Occipital lobe (tissue), 2 donors: Measurements from ENCODE around the gene MEI4. TPM values are rescaled to one million over a fixed set of nuclear protein-coding genes. Genes with fewer than 3 reads are reported as not detected.
"Not testable (repeated sequence)": the region's sequence is repeated elsewhere in the genome, so short reads cannot be mapped to it uniquely, and the experiment has no call there.

ENCODE experiments used
- DNase-seq: peaks from one replicate; lab custom pipeline; 2025; lab: John Stamatoyannopoulos, UW
- total RNA-seq: library from RNA; depleted of rRNA; stranded (reverse); fragments of >200 nt; gene quantifications from one replicate; pipeline ENCODE4 v1.2.3, GENCODE V29; 2014

The MEI4 gene
- total RNA-seq, 1 donor from 2014 or later: 0.47 TPM

GRCh38 chr6:77814119-77814518 is 161.3 kb downstream of the MEI4 start:
- no peak for DNase-seq

GRCh38 chr6:77815531-77815930 is 162.7 kb downstream of the MEI4 start:
- no peak for DNase-seq

GRCh38 chr6:77816766-77817270 is 164.0 kb downstream of the MEI4 start:
- no peak for DNase-seq

GRCh38 chr6:77822265-77822664 is 169.4 kb downstream of the MEI4 start:
- no peak for DNase-seq

GRCh38 chr6:77825204-77825603 is 172.4 kb downstream of the MEI4 start:
- no peak for DNase-seq

- DNase-seq: no peak
Measured at GRCh38 chr6:77829736-77830135, 176.9 kb downstream of the MEI4 start.

- DNase-seq: not testable (repeated sequence)
Measured at GRCh38 chr6:77833749-77834148, 180.9 kb downstream of the MEI4 start.

- DNase-seq: no peak
Measured at GRCh38 chr6:77834591-77834996, 181.8 kb downstream of the MEI4 start.

- no peak for DNase-seq
Measured at GRCh38 chr6:77837034-77837784, 184.4 kb downstream of the MEI4 start.

GRCh38 chr6:77839292-77839691 is 186.5 kb downstream of the MEI4 start:
- no peak for DNase-seq

GRCh38 chr6:77844822-77845221 is 192.0 kb downstream of the MEI4 start:
- no peak for DNase-seq

- DNase-seq: no peak
Measured at GRCh38 chr6:77853401-77853800, 200.6 kb downstream of the MEI4 start.

GRCh38 chr6:77856391-77856790 is 203.6 kb downstream of the MEI4 start:
- no peak for DNase-seq

GRCh38 chr6:77857421-77857820 is 204.6 kb downstream of the MEI4 start:
- DNase-seq: no peak

- DNase-seq: no peak
Measured at GRCh38 chr6:77876300-77876699, 223.5 kb downstream of the MEI4 start.

GRCh38 chr6:77879527-77879926 is 226.7 kb downstream of the MEI4 start:
- DNase-seq: no peak

- no peak for DNase-seq
Measured at GRCh38 chr6:77880501-77880900, 227.7 kb downstream of the MEI4 start.

GRCh38 chr6:77883851-77884250 is 231.0 kb downstream of the MEI4 start:
- no peak for DNase-seq

- DNase-seq: no peak
Measured at GRCh38 chr6:77893391-77893790, 240.6 kb downstream of the MEI4 start.

- DNase-seq: no peak
Measured at GRCh38 chr6:77906070-77906469, 253.2 kb downstream of the MEI4 start.

- no peak for DNase-seq
Measured at GRCh38 chr6:77910826-77911225, 258.0 kb downstream of the MEI4 start.

GRCh38 chr6:77926198-77926751 is 273.4 kb downstream of the MEI4 start:
- no peak for DNase-seq

GRCh38 chr6:77930382-77930781 is 277.5 kb downstream of the MEI4 start:
- DNase-seq: no peak
